ENCODE measurements around the gene PISD. TPM values are rescaled to one million over a fixed set of nuclear protein-coding genes. Genes with fewer than 3 reads are reported as not detected.

Gene PISD
- total RNA-seq, 4 donors from 2014 or later: 33.7 to 111 (median 47.7) TPM

DNA sequence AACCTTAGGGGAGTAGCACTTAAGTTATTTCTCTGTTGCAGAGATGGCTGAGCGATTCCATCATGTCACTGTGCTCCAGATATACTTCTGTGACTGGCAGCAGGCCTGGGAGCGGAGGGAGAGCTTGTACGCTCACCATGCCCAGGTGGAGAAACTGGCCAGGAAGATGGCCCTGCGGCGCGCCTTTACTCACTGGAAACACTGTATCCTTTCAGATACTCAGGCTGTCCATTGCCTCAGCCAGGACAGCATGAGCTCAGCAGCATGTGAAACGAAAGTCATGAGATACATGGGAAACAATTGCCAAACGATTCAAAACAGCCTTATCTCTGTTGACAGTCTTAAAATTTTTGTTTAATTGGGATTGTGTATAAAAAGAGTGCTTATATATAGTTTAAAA lies 86.8 kb downstream of the PISD start:
- Histone ChIP-seq H3K4me3 (no peak overlapping the region), H3K27ac (no peak overlapping the region), H3K4me1 (no peaks in the 10 kb centered on the region), H3K27me3 (no peaks in the 10 kb centered on the region), H3K36me3 (peaks cover 0 to 23% (median 5%) of the 10 kb centered on the region in 4 donors), H3K9me3 (no peaks in the 10 kb centered on the region)
- no peak for TF ChIP-seq CTCF (IDR thresholded peaks at IDR 0.05)
- TF ChIP-seq POLR2AphosphoS5 (IDR thresholded peaks at IDR 0.05): no peak
- no peak for TF ChIP-seq EP300 (IDR thresholded peaks at IDR 0.05; ENCODE audit: low read depth)
- no peak for TF ChIP-seq POLR2A (IDR thresholded peaks at IDR 0.05)
- intact Hi-C loops (cut with DNase I; ENCODE audit: low total_unique reads) (loop anchor here (5.0 kb wide), 1 partner anchor 302 kb away; no protein-coding TSS in a partner anchor), in situ Hi-C loops (cut with MboI; ENCODE audit: low pct_ligation_motif_present in 1 of 4, low pct_unique_long_range_greater_than_20kb in 1 of 4, low sequenced_read_pairs in 3 of 4) (no loop called here)
- no peak for DNase-seq
- WGBS, 2 donors (ENCODE audit: low coverage in 1 of 2): 73 to 89% methylated on average over 2 to 8 of the region's 8 CpGs

- Histone ChIP-seq H3K36me3 (peaks cover 0 to 23% (median 5%) of the 10 kb centered on the region in 4 donors), H3K4me3 (no peak overlapping the region), H3K9me3 (no peaks in the 10 kb centered on the region), H3K27ac (no peak overlapping the region), H3K27me3 (no peaks in the 10 kb centered on the region), H3K4me1 (no peaks in the 10 kb centered on the region)
- WGBS, 2 donors (ENCODE audit: low coverage in 1 of 2): 88 to 89% methylated on average over 3 of the region's 3 CpGs
- no peak for TF ChIP-seq POLR2A (IDR thresholded peaks at IDR 0.05)
- TF ChIP-seq POLR2AphosphoS5 (IDR thresholded peaks at IDR 0.05): no peak
- TF ChIP-seq EP300 (IDR thresholded peaks at IDR 0.05; ENCODE audit: low read depth): no peak
- no peak for TF ChIP-seq CTCF (IDR thresholded peaks at IDR 0.05)
- DNase-seq: no peak
- intact Hi-C loops (cut with DNase I; ENCODE audit: low total_unique reads) (no loop called here), in situ Hi-C loops (cut with MboI; ENCODE audit: low pct_ligation_motif_present in 1 of 4, low pct_unique_long_range_greater_than_20kb in 1 of 4, low sequenced_read_pairs in 3 of 4) (no loop called here)
Measured at GRCh38 chr22:31574055-31574670, 87.9 kb downstream of the PISD start.

GRCh38 chr22:31572939-31573338 lies 89.1 kb downstream of the PISD start:
- H3K36me3 ChIP-seq: peaks cover 0 to 18% (median 5%) of the 10 kb centered on the region in 4 donors
- in situ Hi-C loops (cut with MboI; ENCODE audit: low pct_ligation_motif_present in 1 of 4, low pct_unique_long_range_greater_than_20kb in 1 of 4, low sequenced_read_pairs in 3 of 4): no loop called here
- 83 to 90% methylated on average over 5 of the region's 5 CpGs for WGBS, 2 donors (ENCODE audit: low coverage in 1 of 2)

GRCh38 chr22:31569126-31569525 lies 92.9 kb downstream of the PISD start:
- peaks cover 0 to 11% (median 2%) of the 10 kb centered on the region in 4 donors for H3K36me3 ChIP-seq
- intact Hi-C loops (cut with DNase I; ENCODE audit: low total_unique reads) (no loop called here), in situ Hi-C loops (cut with MboI; ENCODE audit: low pct_ligation_motif_present in 1 of 4, low pct_unique_long_range_greater_than_20kb in 1 of 4, low sequenced_read_pairs in 3 of 4) (loop anchor here in 1 of 4 donors (10.0 kb wide), 1 partner anchor 66 kb away; no protein-coding TSS in a partner anchor)
- H3K4me3 ChIP-seq: no peak overlapping the region
- no peaks in the 10 kb centered on the region for H3K9me3 ChIP-seq
- H3K27ac ChIP-seq: no peak overlapping the region
- no peaks in the 10 kb centered on the region for H3K4me1 ChIP-seq
- no peak for TF ChIP-seq POLR2AphosphoS5 (IDR thresholded peaks at IDR 0.05)
- no peak for TF ChIP-seq EP300 (IDR thresholded peaks at IDR 0.05; ENCODE audit: low read depth)
- no peak for TF ChIP-seq CTCF (IDR thresholded peaks at IDR 0.05)
- no peak for TF ChIP-seq POLR2A (IDR thresholded peaks at IDR 0.05)
- DNase-seq: no peak
- no peaks in the 10 kb centered on the region for H3K27me3 ChIP-seq
- WGBS, 2 donors (ENCODE audit: low coverage in 1 of 2): 73 to 100% methylated on average over 1 of the region's 1 CpG

More at GRCh38 chr22:31572939-31573338, 89.1 kb downstream of the PISD start:
- no peaks in the 10 kb centered on the region for H3K27me3 ChIP-seq
- TF ChIP-seq EP300 (IDR thresholded peaks at IDR 0.05; ENCODE audit: low read depth): no peak
- no peak for TF ChIP-seq POLR2AphosphoS5 (IDR thresholded peaks at IDR 0.05)
- TF ChIP-seq CTCF (IDR thresholded peaks at IDR 0.05): no peak
- TF ChIP-seq POLR2A (IDR thresholded peaks at IDR 0.05): no peak
- no peak overlapping the region for H3K27ac ChIP-seq
- no peaks in the 10 kb centered on the region for H3K9me3 ChIP-seq
- intact Hi-C loops (cut with DNase I; ENCODE audit: low total_unique reads): no loop called here
- no peak for DNase-seq
- no peak overlapping the region for H3K4me3 ChIP-seq
- no peaks in the 10 kb centered on the region for H3K4me1 ChIP-seq

Other genes with a start within 250 kb of the PISD start
- gene EIF4ENIF1, start 172.4 kb downstream of the PISD start, total RNA-seq: 10 to 100 TPM; 14.4 to 66.1 (median 17.2) TPM
- 100 to 1,000 TPM in 2 of 4 donors, 10 to 100 TPM in 2; 55.3 to 157 (median 90.1) TPM for gene SFI1, start 165.7 kb downstream of the PISD start, total RNA-seq
- gene PRR14L, start 87.9 kb upstream of the PISD start, total RNA-seq: 10 to 100 TPM; 37.0 to 53.7 (median 49.2) TPM
- gene DEPDC5, start 91.8 kb upstream of the PISD start, total RNA-seq: 10 to 100 TPM; 25.9 to 86.4 (median 45.6) TPM